Measurements from ENCODE around the gene LRRC4C.

The LRRC4C gene

DNA sequence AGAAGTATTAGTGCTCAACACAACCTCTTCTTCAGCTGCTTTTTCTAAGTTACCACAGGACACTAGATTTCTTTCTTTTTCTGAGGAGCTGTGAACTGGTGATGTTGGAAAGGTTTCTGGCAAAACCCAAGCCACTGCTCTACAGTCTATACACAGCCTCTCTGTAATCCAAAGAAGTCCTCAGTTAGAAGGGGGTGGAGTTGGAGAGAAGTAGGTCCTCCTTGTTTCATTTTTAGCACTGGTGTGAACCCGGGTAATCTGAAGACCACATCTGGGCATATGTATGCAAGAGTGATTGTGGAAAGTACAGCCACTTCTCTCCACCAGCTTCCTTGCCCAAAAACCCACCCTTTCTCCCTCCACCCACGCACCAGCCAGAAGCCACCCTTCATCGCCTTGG, 1168.1 kb downstream of the LRRC4C start:
- DNase-seq (ENCODE audit: low read depth): no peak

DNA sequence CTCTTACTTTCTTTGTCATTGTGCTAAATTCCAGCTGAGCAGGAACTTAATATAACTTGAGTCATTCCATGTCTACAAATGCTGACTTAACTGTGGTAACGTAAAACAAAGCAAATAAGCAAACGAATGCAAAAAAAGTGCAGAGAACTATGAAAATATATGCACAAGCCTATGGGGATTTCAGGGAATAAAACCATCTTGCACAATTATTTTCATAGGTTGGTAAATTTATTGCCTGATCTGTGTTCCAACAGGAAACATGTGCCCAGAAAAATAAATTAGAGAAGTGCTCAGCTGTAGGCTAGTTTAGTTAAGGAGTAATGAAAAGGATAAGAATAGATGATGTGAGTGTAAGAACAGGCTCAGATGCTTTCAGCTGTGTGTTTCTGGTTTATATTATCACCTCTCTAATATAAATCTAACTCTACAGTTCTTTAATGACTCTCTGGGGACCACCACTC, 1169.3 kb downstream of the LRRC4C start:
- no peak for DNase-seq (ENCODE audit: low read depth)

GRCh38 chr11:40289370-40289769, 1170.1 kb downstream of the LRRC4C start:
- no peak for DNase-seq (ENCODE audit: low read depth)

- no peak for DNase-seq (ENCODE audit: low read depth)
These were observed 1171.3 kb downstream of the LRRC4C start for GRCh38 chr11:40287916-40288803.

GRCh38 chr11:40286137-40286536, 1173.3 kb downstream of the LRRC4C start:
- DNase-seq (ENCODE audit: low read depth): no peak

- no peak for DNase-seq (ENCODE audit: low read depth)
These were observed 1173.9 kb downstream of the LRRC4C start for GRCh38 chr11:40285558-40285957.

GRCh38 chr11:40281052-40281580, 1178.3 kb downstream of the LRRC4C start:
- no peak for DNase-seq (ENCODE audit: low read depth)

DNA sequence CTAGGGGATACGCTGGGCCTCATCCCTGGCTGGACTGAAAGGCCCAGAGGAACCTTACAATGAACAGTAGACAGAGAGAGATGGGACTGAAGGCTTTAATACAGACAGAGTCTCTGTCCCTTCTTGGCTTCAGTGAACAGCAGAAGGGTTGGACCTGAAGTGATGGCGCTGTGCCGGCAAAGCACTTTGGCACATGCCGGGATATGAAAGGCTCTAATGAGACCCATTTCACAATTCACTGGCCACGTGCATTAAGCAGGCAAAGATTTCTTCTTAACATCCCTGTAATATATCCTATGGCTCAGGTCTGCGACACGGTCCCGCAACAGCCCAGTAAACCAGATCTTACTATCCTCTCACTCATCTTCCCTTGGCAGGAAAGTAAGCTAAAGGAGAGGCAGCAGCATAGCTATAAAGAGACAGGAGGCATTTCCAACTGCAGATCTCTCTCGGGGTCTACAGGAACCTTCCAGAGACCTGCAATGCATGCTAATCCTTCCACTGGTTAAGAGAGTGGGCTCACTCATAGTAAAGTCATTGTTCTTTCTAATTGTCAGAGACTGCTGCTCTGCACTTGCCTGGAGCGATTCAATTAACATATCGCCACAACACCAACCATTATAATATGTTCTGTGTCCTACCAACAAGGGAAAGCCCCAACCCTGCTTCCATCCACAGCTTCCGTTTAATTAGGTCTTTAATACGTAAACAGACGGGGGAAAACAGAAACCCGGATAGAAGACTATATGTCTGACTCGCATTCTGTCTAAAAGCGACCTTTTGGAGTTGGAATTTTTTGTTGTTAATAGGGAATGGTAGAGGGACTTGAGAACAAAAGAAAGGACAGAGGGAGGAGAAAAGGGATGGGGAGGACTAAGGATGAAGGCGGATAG, 1179.0 kb downstream of the LRRC4C start:
- no peak for DNase-seq (ENCODE audit: low read depth)

DNA sequence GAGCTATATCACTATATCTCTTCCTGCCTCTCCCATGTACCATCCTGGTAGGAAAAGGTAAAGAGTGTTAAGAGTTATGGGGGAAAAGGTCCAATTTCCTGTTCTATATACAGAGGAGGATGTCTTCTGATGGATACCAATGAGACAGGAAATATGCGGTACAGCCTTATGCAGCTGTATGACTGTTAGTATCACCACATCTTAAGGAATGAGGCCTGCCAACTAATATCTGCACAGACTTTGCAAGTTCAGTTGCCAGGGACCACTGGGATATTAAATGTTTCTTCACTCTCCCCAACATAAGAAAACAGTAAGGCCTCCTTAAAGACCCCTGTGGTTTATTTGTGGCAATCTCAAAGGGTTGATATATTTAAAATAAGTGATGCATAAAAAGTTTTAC, 1182.5 kb downstream of the LRRC4C start:
- DNase-seq (ENCODE audit: low read depth): no peak

- DNase-seq (ENCODE audit: low read depth): no peak
These were observed 1185.4 kb downstream of the LRRC4C start for GRCh38 chr11:40274017-40274416.

DNA sequence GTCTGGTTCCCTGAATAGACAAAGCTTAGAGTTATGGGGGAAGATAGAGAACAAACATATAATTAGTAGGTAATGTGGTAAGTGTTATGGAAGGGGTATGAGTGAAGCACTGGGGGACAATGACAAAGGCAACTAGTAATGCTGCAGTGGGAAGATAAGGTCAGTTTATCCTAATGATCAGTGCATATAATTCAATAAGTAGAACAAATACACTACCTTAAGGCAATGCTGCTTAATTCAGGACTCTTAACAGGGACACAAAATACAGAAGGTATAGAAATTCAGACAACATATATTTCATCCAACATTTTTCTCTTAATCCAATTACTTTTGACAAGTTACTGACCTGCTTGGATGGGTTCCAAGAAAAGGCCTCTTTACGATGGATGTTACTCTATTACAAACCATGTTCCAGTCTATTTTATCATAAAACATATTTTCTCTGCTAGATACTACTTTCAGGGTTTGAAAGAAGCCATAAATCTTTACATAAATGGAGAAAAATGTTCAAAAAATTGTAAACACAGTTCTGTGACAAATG, 1186.2 kb downstream of the LRRC4C start:
- DNase-seq (ENCODE audit: low read depth): no peak

- DNase-seq (ENCODE audit: low read depth): no peak
These were observed 1188.1 kb downstream of the LRRC4C start for GRCh38 chr11:40271361-40271760.

- DNase-seq (ENCODE audit: low read depth): no peak
These were observed 1189.6 kb downstream of the LRRC4C start for GRCh38 chr11:40269865-40270264.

GRCh38 chr11:40268551-40268950, 1190.9 kb downstream of the LRRC4C start:
- DNase-seq (ENCODE audit: low read depth): no peak

DNA sequence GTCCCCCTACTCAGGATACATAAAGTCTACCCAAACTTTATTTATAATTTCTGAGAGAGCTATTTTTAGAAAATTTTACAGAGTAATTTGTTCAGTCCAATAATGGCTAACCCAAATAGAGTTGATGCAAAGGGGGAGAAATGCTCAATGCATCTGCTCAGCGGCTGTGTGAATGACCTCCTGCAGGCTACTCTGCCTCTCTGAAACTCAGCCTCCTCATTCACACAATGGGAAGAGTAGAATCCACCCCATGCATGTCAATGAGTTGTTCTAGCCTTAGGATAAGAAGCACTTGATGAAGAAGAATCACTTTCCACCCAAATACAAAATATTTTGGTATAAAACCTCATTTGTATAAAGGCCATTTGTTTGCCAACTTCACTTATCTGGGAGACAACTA, 1204.0 kb downstream of the LRRC4C start:
- no peak for DNase-seq (ENCODE audit: low read depth)

GRCh38 chr11:40253166-40253565, 1206.3 kb downstream of the LRRC4C start:
- no peak for DNase-seq (ENCODE audit: low read depth)

GRCh38 chr11:40252236-40252635, 1207.2 kb downstream of the LRRC4C start:
- DNase-seq (ENCODE audit: low read depth): no peak

GRCh38 chr11:40246983-40247382, 1212.5 kb downstream of the LRRC4C start:
- no peak for DNase-seq (ENCODE audit: low read depth)

DNA sequence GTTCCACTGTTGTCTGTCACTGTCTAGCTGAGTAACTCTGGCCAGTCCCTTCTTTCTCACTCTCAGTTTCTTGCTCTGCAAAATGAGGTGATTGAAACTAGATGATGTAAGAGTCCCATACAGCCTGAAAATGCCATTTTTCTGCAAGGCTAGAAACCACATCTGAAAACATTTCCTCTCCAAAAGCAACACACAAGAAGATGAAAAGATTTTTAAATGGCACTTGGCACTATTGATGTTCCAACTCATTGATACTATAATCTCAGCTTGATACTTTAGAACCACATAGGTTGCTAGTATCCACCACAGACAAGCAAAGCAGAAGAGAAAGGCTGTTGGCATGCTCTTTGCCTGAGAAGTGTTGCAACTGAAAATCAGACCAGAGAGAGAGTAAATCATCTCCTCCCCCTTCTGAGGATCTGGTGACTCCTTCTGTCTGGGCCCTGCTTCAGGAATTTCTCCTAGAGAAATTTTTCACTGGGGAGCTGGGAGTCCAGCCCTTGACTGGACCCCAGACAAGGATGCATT, 1217.9 kb downstream of the LRRC4C start:
- no peak for DNase-seq (ENCODE audit: low read depth)

GRCh38 chr11:40240284-40240683, 1219.2 kb downstream of the LRRC4C start:
- DNase-seq (ENCODE audit: low read depth): no peak

DNA sequence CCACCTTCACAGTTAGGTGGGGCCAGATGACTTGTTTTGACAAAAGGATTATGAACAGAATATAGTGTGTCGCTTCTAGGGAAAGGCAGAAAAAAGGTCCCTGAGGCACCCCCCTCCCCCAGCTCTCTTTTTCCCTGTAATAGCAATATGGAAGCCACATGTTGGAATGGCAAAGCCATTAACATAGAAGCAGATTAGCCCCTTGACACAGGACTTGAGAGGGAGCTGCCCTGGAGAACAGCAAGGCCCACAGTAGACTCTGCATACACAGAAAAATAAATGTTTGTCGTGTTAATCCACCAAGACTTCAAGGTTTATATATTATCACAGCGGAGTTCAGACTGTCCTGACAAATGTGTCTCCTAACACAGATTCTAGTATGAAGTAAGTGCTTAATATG, 1222.9 kb downstream of the LRRC4C start:
- DNase-seq (ENCODE audit: low read depth): no peak

DNA sequence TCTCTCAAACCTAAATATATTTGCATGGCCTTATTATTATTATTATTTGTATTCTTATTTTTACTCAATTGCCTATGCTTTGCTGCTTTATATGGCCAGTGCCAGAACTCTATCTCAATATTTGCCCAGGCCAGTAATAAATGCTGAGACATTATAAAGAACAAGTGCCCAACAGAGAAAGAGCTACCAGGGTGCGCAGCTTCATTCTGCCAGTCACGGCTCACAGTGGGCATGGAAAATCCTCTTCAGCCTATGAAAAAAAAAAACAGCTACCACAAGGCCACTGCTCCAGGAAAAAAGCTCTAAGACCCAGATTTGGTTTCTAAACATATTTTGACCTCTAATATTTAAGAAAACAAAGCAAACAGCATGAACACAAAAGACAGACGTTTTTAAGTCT, 1223.6 kb downstream of the LRRC4C start:
- DNase-seq (ENCODE audit: low read depth): no peak

Data from activated gamma-delta T cell treated with anti-CD3 and anti-CD28 coated beads, Interleukin-2, amount 50 U/mL, for 16 hours (primary cell).